HL-60 (cell line): ENCODE data around the gene FAM162A.

Experiments
- DNase-seq, 2 experiments: peaks; one replicate each; pipeline ENCODE4 v3.0.0-alpha.2; 2010 to 2020; ENCODE audit warnings: low read depth in 1 of 2, low spot score in 1 of 2
- H3K27ac ChIP-seq: fragments of 250-450 bp; sonication (Bioruptor Pico); replicated peaks from 2 replicates; pipeline ENCODE4 v1.5.1; 2020; ENCODE audit warnings: mild to moderate bottlenecking, moderate library complexity
- H3K27me3 ChIP-seq: fragments of 250-450 bp; sonication (Bioruptor Pico); 2 replicates; pipeline ENCODE4 v1.5.1; 2021; ENCODE audit warnings: mild to moderate bottlenecking, moderate library complexity; ENCODE audit not compliant: insufficient read depth, poor library complexity, severe bottlenecking
- H3K4me3 ChIP-seq: replicated peaks from 2 replicates; pipeline ENCODE4 v1.5.1; 2011; ENCODE audit warnings: mild to moderate bottlenecking, control low read depth, low read length; ENCODE audit not compliant: insufficient read depth
- CTCF ChIP-seq: IDR thresholded peaks from one replicate; pipeline ENCODE4 v1.5.1; 2011; ENCODE audit warnings: low read length, control low read depth, inconsistent platforms; ENCODE audit not compliant: insufficient read depth
- GABPA ChIP-seq: IDR thresholded peaks from 2 replicates; pipeline ENCODE4 v1.6.1; 2012; ENCODE audit warnings: low read depth
- POLR2AphosphoS5 ChIP-seq: IDR thresholded peaks from 2 replicates; pipeline ENCODE4 v1.6.1; 2012; ENCODE audit warnings: low read depth
- REST ChIP-seq: IDR thresholded peaks from 2 replicates; pipeline ENCODE4 v1.6.1; 2012; ENCODE audit warnings: low read depth; ENCODE audit not compliant: insufficient replicate concordance
- SPI1 ChIP-seq: IDR thresholded peaks from 2 replicates; pipeline ENCODE4 v1.6.1; 2012; ENCODE audit warnings: low read depth, mild to moderate bottlenecking, borderline replicate concordance

FAM162A gene

DNA sequence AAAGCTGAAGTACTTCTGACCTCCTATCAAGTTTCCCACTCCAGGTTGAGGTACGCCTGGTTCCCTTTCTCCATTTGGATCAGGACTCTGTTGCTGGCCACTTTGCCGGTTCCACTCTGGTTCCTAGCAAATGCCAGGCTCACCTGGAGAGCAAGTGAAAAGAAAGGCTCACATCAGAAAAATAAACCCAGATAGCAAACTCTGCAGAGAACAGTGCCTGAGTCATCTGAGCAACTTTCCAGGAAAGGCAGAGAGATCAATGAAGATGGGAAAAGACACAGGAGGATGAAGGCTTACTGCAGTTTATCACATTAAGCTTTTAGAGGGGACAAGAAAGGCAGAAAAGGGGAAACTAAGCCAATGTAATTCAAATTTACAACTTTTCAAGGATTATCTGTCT, 73.7 kb downstream of the FAM162A start:
- no peak for DNase-seq
- TF ChIP-seq GABPA (no peak), CTCF (no peak), POLR2AphosphoS5 (no peak), REST (no peak), SPI1 (no peak)
- Histone ChIP-seq H3K4me3 (no peak overlapping the region), H3K27ac (no peak overlapping the region), H3K27me3 (no peaks in the 10 kb centered on the region)

GRCh38 chr3:122458992-122459391, 75.0 kb downstream of the FAM162A start:
- DNase-seq: peak in 1 of 2 experiments; percentile 11
- TF ChIP-seq REST (no peak), SPI1 (no peak)
- Histone ChIP-seq H3K27me3 (no peaks in the 10 kb centered on the region), H3K27ac (no peak overlapping the region), H3K4me3 (no peak overlapping the region)

DNA sequence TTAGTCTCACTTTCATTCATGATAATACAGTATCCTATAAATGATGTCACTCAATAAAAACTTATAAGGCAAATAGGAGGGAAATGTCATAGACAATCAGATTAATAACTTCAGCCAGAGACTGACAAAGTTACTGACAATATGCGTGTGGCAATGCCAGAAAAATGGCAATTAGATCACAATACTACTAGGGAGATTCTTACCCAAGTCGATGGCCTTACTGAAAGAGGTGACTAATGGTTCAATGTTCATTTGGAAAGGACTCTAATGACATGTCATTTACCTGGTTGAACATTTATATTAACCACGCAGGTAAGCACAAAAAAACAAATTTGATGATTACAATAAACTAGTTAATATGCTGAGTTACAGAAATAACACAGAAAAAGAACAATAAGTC, 77.8 kb downstream of the FAM162A start:
- Histone ChIP-seq H3K27ac (no peak overlapping the region), H3K4me3 (no peak overlapping the region), H3K27me3 (no peaks in the 10 kb centered on the region)
- TF ChIP-seq SPI1 (no peak), CTCF (no peak), REST (no peak), POLR2AphosphoS5 (no peak), GABPA (no peak)
- no peak for DNase-seq
